WI38 (cell line): Measurements from ENCODE around the gene RBFOX1.

ENCODE experiments used
- H3K4me3 ChIP-seq: 2 replicates; pipeline ENCODE4 v1.5.1; 2011; ENCODE audit warnings: low read depth, mild to moderate bottlenecking, control low read depth, low read length
- CTCF ChIP-seq: IDR thresholded peaks from 2 replicates; pipeline ENCODE4 v1.5.1; 2012; ENCODE audit warnings: low read depth, mild to moderate bottlenecking, control low read depth, low read length

Gene RBFOX1

DNA sequence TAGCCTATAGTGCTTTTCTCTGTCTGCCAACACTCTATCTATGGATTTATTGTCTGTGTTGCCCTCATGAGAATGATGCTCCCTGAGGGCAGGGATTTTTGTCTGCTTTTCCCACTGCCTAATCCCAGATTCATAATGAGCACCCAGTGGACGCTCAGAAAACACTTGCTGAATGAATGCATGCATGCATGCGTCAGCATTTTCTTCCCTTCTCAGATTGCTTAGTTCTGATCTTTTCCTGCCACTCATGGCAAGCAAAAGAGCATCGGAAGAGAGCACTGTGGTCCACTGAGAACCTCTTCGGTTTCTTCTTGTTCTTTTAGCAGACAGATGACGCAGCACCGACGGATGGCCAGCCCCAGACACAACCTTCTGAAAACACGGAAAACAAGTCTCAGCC is 246.8 kb downstream of the RBFOX1 start:
- no peak for TF ChIP-seq CTCF
- H3K4me3 ChIP-seq, result no peak overlapping the region

DNA sequence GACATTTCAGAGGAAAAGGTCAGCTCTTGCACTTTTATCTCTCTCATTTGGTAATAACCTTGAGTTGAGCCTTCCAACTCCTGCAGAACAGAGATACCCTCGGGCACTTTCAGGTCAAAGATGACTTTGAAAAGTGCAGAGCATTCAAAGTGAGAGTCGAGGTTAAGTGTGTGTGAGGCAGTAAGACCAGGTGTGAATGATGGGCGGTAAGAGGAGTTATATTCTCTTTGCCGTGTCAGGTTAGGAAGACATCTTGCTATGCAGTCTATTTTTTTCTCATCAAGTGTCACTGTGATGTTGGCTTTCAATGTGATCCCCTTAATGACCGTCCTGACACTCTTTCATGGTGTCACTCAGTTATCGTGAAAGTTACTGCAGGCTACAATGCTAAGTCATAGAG is 248.5 kb downstream of the RBFOX1 start:
- no peak overlapping the region for H3K4me3 ChIP-seq
- no peak for TF ChIP-seq CTCF

DNA sequence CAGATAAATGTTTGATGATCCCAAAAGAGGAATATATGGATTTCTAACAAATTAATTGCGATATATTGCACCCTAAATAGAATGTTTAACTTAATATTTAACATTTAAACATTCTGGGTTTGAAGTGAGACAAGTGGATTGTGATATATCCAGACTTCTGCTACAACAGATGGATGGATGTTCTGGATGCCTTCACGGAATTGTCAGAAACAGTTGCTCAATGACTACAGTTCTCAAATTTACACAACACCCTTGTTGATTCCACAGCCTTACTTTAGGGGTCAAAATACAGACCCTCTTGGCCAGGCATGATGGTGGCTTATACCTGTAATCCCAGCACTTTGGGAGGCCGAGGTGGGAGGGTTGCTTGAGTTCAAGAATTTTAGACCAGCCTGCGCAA is 250.8 kb downstream of the RBFOX1 start:
- no peak overlapping the region for H3K4me3 ChIP-seq
- no peak for TF ChIP-seq CTCF

GRCh38 chr16:7584561-7584960 is 251.9 kb downstream of the RBFOX1 start:
- no peak for TF ChIP-seq CTCF
- H3K4me3 ChIP-seq, result no peak overlapping the region

DNA sequence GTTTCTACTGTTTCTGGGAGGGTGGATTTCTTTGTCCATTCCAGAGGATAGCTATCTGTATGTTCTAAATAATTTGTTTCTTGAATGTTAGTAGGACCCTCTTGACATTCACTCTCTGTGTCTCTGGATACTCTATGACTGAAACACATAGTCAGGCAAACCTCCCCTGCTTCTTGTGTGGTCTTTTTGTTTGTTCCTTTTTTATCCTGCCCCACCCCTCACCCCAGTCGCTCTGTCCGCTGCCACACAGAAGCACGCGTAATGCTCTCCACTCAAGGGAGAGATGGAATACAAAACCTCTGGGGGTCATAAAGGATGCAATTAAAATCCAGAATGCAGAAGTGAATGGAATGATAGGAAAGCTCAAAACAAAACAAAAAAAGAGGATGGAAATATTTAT is 253.1 kb downstream of the RBFOX1 start:
- H3K4me3 ChIP-seq, result no peak overlapping the region
- no peak for TF ChIP-seq CTCF

DNA sequence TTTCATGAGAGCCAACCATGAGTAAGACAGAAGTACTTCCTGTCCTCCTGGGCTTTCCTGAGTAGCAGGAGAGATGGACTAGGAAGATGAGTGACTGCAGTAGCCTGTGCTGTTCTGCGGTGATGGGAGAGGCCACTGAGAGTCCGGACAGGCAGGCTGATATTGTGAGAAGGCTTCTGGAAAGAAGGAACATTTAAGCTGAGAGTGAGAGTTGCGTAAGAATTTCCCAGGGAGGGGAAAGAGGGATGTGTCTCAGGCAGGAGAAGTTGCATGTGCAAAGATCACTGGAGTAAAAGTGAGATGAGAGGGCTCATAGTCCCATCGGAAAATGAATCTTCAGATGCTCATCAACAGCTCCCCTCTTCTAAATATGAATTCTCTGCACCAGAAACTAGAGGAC is 258.3 kb downstream of the RBFOX1 start:
- no peak overlapping the region for H3K4me3 ChIP-seq
- no peak for TF ChIP-seq CTCF

GRCh38 chr16:7596308-7596707 is 263.7 kb downstream of the RBFOX1 start:
- no peak for TF ChIP-seq CTCF
- no peak overlapping the region for H3K4me3 ChIP-seq
